ACC112 (cell line): ENCODE results near the gene PLD4.

Source experiments
- H2AFZ ChIP-seq: fragments of 200-600 bp; sonication (generic); one replicate; pipeline ENCODE4 v1.6.0; 2017; ENCODE audit warnings: antibody characterized with exemption, low read length; ENCODE audit not compliant: unreplicated experiment
- H3K27ac ChIP-seq: fragments of 200-600 bp; sonication (generic); 2 replicates; pipeline ENCODE4 v1.5.1; 2014; ENCODE audit warnings: low read depth, mild to moderate bottlenecking, antibody characterized with exemption, low read length, moderate library complexity
- H3K27me3 ChIP-seq: fragments of 200-600 bp; sonication (generic); 2 replicates; pipeline ENCODE4 v1.6.1; 2014; ENCODE audit warnings: mild to moderate bottlenecking, antibody characterized with exemption, low read length, moderate library complexity, mixed read lengths; ENCODE audit not compliant: insufficient read depth
- H3K36me3 ChIP-seq: fragments of 200-600 bp; sonication (generic); 2 replicates; pipeline ENCODE4 v1.6.1; 2016; ENCODE audit warnings: mild to moderate bottlenecking, antibody characterized with exemption, low read length, moderate library complexity, mixed read lengths; ENCODE audit not compliant: insufficient read depth
- H3K4me1 ChIP-seq: fragments of 200-600 bp; sonication (generic); one replicate; pipeline ENCODE4 v1.6.1; 2016; ENCODE audit warnings: low read length, mixed read lengths; ENCODE audit not compliant: insufficient read depth, unreplicated experiment, control insufficient read depth
- H3K4me3 ChIP-seq: fragments of 200-600 bp; sonication (generic); 2 replicates; pipeline ENCODE4 v1.5.1; 2014; ENCODE audit warnings: mild to moderate bottlenecking, low read depth, low read length
- H3K79me2 ChIP-seq: fragments of 200-600 bp; sonication (generic); one replicate; pipeline ENCODE4 v1.6.0; 2016; ENCODE audit warnings: low read length; ENCODE audit not compliant: control insufficient read depth, unreplicated experiment, insufficient read depth

PLD4 gene

DNA sequence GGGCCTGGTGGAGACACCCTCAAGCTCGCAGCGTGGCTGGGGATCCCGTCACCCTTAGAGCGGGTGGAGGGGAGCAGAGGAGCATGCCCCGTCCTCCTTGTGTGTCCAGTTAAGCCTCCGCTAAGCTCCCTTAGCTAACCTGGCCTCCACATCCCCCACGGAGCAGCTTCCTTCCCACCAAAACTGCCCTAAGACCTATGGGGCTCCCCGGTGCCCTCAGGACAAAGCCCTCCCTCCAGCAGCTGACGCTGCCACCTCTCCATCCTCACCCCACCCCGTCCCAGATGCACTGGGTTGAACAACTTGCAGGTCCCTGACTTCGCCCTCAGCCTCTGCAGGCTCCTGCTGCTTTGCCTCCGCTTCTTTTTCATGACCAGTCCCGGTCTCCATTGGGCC, 49.5 kb downstream of the PLD4 start:
- Histone ChIP-seq H3K4me3 (no peak overlapping the region), H3K79me2 (peaks cover 11% of the 10 kb centered on the region), H3K27ac (peak overlapping the region; percentile 82), H3K27me3 (no peaks in the 10 kb centered on the region), H2AFZ (peak overlapping the region; percentile 27), H3K36me3 (no peaks in the 10 kb centered on the region), H3K4me1 (peaks cover 70% of the 10 kb centered on the region)

DNA sequence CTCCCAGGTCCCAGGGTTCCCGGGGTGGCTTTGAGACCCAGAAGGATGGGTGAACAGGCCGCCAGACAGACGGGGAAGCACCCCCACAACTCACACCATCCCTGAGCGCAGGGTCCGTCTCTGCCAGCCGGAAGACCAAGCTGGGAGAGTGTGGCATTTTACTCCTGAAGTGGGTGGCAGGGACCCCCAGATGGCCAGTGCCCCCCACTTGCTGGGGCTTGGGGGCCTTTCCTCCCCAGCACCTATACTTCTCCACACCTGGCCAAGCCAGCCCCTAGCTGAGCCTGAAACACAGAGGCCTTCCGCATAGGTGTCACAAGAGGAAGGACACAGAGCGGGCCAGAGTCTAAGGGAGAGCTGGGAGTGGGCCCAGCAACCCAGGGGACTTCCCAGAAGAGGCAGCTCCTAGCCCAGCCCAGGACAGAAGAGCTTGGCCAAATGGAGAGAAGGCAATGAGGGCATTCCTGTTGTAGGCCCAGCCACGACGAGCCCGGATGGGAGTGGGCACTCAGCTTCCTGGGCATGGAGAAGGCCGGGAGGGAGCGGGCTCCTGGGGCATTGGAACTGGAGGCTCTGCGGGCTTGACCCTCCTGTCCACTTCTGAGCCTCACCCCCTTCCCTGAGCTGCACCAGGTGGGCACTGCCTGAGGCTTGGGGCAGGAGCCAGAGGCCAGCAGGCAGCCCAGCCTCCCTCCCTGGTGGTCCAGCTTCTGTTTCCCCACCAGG, 50.1 kb downstream of the PLD4 start:
- H3K79me2 ChIP-seq: peaks cover 5% of the 10 kb centered on the region
- no peak overlapping the region for H2AFZ ChIP-seq
- peak overlapping the region; percentile 82 for H3K27ac ChIP-seq
- no peaks in the 10 kb centered on the region for H3K27me3 ChIP-seq
- peaks cover 64% of the 10 kb centered on the region for H3K4me1 ChIP-seq
- no peak overlapping the region for H3K4me3 ChIP-seq
- no peaks in the 10 kb centered on the region for H3K36me3 ChIP-seq

DNA sequence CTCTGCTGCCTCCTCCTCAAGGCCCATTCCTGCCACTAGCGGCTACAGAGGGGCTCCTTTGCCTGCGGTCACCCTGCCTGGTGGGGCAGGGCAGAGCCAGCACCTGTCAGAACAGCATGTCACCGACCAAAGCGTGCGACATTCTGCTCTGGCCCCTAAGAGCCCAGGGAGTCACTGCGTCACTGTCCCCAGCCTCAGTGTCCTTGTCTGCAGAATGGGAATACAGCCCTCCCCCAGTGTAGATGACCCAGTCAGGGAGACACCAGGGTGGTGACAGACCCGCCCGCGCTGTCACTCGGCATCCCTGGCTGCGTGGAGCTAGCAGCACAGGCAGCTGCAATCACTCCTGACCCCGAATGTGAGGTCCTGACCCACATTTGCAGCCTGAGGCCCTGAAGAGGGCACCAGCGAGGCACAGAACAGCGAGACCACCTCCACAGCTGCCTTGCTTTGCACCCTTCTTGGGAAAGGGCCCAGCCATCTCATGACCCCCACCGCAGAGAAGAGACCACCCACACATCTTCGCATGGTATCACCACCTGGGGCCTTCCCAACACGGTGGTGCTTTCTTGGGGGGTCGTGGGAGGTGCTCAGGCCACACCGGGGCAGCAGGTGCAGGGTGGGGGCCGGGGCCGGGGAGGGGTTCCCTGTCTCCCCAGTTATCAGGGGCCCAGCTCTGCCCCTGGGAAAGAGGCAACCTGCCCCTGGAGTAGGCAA, 51.0 kb downstream of the PLD4 start:
- H3K27ac ChIP-seq: no peak overlapping the region
- H3K36me3 ChIP-seq: no peaks in the 10 kb centered on the region
- no peaks in the 10 kb centered on the region for H3K27me3 ChIP-seq
- H3K4me3 ChIP-seq: no peak overlapping the region
- H2AFZ ChIP-seq: no peak overlapping the region
- H3K4me1 ChIP-seq: peaks cover 55% of the 10 kb centered on the region
- H3K79me2 ChIP-seq: no peaks in the 10 kb centered on the region

DNA sequence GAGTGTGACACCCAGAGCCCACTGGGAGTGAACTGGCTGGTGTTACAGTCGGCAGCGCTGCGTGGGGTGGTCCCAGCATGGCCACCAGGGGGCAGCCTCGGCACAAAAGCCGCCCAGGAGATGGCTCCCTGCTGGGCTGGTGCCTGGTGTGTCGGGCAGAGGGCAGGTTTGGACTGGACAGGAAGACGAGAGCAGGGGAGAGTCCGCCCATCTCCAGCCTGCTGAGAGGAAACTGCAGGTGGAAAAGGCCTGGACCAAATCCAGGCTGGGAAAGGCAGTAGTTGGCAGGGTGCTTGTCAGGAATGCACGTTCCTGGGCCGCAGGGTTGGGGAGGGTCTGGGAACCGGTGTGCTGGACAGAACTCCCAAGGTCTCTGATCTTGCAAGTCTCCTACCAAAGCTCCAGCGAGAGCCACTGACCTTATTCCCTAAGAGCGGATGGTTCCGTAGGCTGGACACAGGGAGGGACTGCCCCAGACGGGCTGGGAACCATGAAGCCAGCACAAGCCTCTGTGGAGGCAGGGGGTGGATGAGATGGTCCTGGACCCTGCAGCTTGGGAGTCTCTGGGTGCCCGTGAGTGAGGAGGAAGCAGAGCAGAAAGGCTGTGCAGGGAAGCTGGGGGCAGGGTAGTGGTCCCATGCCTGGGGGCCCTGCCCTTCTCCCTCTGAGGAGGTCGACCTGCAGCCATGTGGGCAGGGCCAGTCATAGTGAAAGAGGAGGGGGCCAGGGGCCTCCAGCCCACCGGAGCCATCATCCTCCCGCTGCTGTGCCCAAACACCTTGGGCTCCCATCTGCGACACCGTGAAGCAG, 51.7 kb downstream of the PLD4 start:
- H3K4me3 ChIP-seq: peak overlapping the region; percentile 81; the same call in 1 of the 2 replicates
- no peaks in the 10 kb centered on the region for H3K79me2 ChIP-seq
- peaks cover 48% of the 10 kb centered on the region for H3K4me1 ChIP-seq
- no peak overlapping the region for H2AFZ ChIP-seq
- no peak overlapping the region for H3K27ac ChIP-seq
- no peaks in the 10 kb centered on the region for H3K27me3 ChIP-seq
- no peaks in the 10 kb centered on the region for H3K36me3 ChIP-seq

DNA sequence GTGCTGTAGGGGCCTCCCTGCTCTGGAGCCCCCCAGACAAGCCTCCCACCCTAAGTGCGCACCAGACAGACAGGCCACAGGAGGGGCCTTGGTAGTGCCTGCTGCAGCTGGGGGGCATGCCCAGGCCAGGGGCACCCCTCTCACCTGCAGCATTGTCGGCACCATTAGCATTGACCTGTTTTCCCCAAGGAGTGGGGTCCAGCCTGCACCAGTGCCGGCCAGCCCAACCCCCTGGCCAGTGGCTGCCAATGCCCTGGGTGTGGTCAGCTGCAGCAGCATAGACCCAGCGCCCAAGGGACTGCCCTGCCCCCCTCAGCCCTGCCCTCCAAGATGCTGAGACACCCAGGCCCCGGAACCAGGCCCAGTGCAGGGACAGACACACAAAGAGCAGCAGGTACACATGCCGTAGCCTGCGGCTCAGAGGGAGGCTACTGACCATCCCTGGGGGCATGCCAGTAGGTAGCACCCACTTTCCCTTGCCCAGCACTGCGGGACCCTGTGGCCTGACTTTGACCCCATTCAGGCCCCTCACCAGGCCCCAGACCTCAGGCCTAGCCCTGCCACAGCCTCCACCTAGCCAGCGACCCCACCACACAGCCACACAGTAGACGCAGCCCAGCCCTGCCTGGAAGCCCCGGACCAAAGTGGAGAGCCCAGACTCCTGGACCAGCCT, 52.5 kb downstream of the PLD4 start:
- H3K27me3 ChIP-seq: no peaks in the 10 kb centered on the region
- H3K79me2 ChIP-seq: no peaks in the 10 kb centered on the region
- H3K27ac ChIP-seq: no peak overlapping the region
- peaks cover 40% of the 10 kb centered on the region for H3K4me1 ChIP-seq
- peak overlapping the region; percentile 81 for H3K4me3 ChIP-seq
- H2AFZ ChIP-seq: no peak overlapping the region
- no peaks in the 10 kb centered on the region for H3K36me3 ChIP-seq

DNA sequence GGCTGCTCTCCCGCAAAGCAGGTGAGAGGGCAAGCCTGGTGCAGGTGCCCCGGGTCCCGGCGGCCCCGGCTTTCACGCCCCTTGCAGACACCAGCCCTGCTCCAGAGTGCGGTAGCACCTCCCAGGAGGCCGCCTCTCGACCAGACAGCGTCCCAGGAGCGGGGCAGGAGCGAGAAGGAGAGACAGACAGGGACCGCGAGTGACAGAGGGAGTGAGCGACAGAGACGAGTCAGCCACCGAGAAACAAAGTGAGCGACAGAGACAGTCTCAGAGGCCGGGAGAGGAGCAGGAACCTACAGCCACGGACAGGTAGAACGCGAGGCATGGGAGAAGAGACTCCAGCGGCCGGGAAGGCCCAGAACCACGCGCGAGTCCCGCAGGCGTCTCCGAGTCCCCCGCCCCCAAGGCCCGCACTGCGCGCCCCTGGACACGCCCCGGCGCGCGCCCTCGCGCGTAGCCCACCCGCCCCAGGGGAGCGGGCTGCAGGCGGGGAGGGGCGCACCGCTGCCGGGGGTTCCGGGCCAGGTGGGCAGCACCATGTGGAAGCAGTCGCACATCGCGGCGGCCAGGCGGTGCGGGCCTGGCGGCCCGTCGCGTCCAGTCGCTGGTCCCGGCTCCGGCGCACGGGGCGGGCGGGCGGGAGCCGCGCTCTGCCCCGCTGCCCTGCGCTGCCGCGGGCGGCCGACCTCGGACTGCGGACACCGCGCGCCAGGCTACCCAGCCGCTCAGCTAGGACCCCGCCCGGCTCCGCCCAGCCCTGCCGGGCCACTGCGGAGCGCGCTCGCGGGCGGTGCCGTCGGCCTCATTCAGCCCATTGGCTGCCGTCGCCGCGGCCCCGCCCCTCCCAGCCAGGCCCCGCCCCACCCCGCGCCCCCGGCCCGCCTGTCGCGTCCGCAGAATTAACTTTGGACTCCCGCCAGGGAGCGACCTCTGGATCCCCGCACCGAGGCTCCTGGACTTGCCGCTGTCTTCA, 53.3 kb downstream of the PLD4 start, which contains the start of gene AHNAK2:
AHNAK2 (minus strand) TSS at position 694 of the 973 bp plus-strand sequence; CDS start at position 557, 137 bp downstream.
- Histone ChIP-seq H3K4me1 (peaks cover 32% of the 10 kb centered on the region), H3K79me2 (no peaks in the 10 kb centered on the region), H2AFZ (peak within 1 kb of the TSS; percentile 42), H3K27ac (no peak within 1 kb of the TSS), H3K4me3 (peak within 1 kb of the TSS; percentile 81), H3K36me3 (no peaks in the 10 kb centered on the region), H3K27me3 (no peaks in the 10 kb centered on the region)

DNA sequence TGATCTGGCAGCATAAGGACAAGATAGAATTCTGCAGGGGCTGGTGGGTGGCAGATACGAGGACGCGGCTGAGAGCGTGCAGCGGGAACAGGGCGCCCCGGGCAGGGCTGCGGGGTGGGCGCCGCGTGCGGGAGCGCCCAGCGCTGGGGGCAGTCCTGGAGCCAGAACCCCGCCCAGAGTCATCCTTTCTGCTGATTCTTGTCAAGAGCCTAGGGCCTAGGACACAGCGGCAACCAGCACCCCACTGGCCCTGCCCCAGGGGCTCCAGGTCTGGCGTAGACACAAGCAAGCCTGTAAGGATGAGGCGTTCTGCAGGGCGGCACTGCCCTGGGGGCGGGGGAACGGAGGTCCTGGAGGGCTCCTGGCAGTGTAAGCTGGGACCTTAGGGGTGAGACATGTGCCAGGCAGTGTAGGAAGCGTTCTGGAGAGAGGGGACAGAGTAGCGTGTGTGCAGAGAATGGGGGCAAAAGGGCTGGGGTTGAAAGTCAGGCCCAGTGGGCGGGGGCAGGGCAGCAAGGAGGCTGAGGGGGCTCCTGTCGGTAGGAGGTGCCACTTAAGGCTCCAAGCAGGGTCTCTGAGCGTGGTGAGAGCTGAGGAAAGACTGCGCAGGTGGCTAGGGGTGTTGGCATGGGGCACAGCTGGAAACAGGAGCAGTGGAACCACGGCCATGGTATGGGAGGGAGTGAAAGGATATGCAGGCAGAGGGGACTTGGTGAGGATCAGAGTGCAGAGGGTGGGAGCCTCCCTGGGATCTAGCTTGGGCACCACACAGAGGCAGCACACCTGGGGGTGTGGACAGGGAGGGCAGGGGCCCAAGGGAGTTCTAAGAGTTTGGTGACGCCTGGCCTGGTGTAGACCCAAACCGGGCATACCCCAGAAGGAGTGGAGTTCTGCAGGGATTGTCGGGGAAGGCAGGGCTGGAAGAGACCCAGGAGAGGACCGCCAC, 54.3 kb downstream of the PLD4 start:
- Histone ChIP-seq H3K27me3 (no peaks in the 10 kb centered on the region), H3K79me2 (no peaks in the 10 kb centered on the region), H2AFZ (no peak overlapping the region), H3K4me1 (peaks cover 24% of the 10 kb centered on the region), H3K27ac (no peak overlapping the region), H3K4me3 (peak overlapping the region; percentile 81), H3K36me3 (no peaks in the 10 kb centered on the region)

DNA sequence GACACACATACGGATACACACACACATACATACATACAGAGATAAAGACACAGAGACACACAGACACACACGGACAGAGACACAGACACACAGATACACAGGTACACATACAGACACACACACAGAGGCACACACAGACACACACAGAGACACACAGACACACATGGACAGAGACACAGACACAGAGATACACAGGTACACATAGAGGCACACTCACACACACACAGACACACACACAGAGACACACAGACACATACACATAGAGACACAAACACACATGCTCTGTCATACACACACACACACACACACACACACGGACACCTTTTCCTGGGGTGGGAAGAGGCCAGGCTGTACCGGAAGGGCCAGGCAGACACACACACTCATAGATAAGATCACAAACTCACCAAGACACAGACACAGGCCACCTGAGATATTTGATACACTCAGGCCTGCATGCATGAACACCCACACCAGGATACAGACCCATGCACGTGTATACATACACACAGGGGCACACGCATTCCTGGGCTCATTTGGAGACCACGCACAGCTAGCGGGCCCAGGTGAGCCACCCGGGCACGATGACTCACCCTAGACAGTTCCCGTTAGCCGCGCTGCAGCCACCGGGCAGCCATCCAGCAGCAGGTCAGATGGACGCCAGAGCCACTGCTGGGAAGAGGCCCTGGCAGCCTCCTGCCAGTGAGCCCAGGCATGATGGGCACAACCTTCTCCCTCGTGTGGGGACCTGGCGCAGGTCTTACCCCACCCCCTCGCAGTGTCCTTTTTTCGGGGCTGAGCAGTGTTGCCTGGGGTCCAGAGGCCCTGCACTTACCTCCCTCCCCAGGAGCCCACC, 55.3 kb downstream of the PLD4 start:
- Histone ChIP-seq H3K4me1 (peaks cover 15% of the 10 kb centered on the region), H3K27me3 (no peaks in the 10 kb centered on the region), H3K79me2 (no peaks in the 10 kb centered on the region), H3K36me3 (no peaks in the 10 kb centered on the region), H3K27ac (no peak overlapping the region), H3K4me3 (no peak overlapping the region), H2AFZ (no peak overlapping the region)
